Omental fat pad (tissue), 4 donors: ENCODE data around the gene APLNR. TPM values are rescaled to one million over a fixed set of nuclear protein-coding genes. Genes with fewer than 3 reads are reported as not detected.
"Not testable (repeated sequence)": the region's sequence is repeated elsewhere in the genome, so short reads cannot be mapped to it uniquely, and the experiment has no call there.

ENCODE experiments used
- ATAC-seq: fragments of 150-250 bp; one replicate; pipeline ENCODE4 v1.9.1; 2016; ENCODE audit warnings: mild to moderate bottlenecking, moderate library complexity; ENCODE audit not compliant: low FRiP score
- DNase-seq: peaks from one replicate; pipeline ENCODE4 v3.0.0-alpha.2; 2019; ENCODE audit warnings: low spot score
- total RNA-seq, 4 donors: library from RNA; depleted of rRNA; stranded (reverse); fragments of >200 nt; gene quantifications; one replicate each; pipeline ENCODE4 v1.1.0, GENCODE V29; 2016
- TF ChIP-seq, protein P1 (sequence below), 3 donors: fragments of 450-650 bp; IDR thresholded peaks; one replicate each; pipeline ENCODE4 v1.5.1; 2016 to 2017; ENCODE audit warnings: antibody characterized with exemption in 3 of 3, mild to moderate bottlenecking in 3 of 3, moderate library complexity in 2 of 3

APLNR gene
- total RNA-seq = 10 to 100 TPM in 1 of 4 donors, 1 to 10 TPM in 3; 1.3 to 11.2 (median 1.7) TPM

DNA sequence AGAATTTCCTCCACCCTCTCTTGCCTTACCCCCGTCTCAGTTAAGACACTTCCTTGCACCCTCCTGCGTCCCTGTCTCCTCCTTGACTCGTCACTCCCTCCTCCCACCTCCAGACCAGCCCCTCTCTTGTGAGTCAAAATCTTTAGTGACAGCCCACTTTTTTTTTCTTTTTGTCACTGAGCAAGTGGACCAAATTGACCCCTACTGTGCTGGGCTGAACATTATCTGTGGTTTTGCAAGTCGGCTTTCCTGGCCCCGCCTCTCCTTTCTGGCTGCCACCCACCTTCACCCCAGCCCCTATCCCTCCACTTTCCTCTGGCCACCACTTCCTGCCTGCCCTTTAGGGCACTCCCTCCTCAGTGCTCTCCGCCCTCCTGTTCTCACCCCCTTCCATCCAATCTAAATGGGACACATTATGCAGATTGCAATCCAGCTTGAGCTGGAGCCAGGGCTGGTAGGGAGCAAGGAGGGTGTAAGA, at the start of gene APLNR:
APLNR (minus strand) TSS at position 47 of the 478 bp plus-strand sequence. CDS start 246 bp downstream, outside the sequence.
- DNase-seq (no peak), ATAC-seq (no peak)
- TF ChIP-seq, protein P1, sequence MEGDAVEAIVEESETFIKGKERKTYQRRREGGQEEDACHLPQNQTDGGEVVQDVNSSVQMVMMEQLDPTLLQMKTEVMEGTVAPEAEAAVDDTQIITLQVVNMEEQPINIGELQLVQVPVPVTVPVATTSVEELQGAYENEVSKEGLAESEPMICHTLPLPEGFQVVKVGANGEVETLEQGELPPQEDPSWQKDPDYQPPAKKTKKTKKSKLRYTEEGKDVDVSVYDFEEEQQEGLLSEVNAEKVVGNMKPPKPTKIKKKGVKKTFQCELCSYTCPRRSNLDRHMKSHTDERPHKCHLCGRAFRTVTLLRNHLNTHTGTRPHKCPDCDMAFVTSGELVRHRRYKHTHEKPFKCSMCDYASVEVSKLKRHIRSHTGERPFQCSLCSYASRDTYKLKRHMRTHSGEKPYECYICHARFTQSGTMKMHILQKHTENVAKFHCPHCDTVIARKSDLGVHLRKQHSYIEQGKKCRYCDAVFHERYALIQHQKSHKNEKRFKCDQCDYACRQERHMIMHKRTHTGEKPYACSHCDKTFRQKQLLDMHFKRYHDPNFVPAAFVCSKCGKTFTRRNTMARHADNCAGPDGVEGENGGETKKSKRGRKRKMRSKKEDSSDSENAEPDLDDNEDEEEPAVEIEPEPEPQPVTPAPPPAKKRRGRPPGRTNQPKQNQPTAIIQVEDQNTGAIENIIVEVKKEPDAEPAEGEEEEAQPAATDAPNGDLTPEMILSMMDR (IDR thresholded peaks at IDR 0.05) = no peak

DNA sequence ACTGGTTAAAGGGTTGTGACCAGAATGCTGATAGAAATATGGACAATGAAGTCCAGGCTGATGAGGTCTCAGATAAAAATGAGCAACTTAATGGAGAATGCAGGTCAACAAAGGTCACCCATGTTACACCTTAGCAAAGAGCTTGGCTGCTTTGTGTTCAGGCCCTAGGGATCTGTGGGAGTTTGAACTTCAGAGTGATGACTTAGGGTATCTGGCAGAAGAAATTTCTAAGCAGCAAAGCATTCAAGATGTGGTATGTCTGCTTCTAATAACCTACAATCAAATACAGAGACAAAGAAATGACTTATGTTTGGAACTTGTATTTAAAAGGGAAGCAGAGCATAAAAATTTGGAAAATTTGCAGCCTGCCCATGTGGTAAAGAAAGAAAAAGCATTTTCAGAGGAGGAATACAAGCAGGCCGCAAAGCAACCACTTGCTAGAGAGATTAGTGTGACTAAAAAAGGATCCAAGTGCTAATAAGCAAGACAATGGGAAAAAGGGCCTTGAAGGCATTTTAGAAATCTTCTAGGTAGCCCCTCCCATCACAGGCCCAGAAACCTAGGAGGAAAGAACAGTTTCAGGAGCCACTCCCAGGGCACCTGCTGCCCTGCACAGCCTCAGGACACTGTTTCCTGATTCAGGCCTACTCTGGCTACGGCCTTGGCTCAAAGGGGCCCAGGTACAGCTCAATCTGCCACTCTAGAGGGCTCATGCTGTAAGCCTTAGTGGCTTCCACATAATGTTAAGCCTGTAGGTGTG, 46.4 kb upstream of the APLNR start:
- ATAC-seq (no peak), DNase-seq (no peak)
- TF ChIP-seq, protein P1 (IDR thresholded peaks at IDR 0.05) = no peak

DNA sequence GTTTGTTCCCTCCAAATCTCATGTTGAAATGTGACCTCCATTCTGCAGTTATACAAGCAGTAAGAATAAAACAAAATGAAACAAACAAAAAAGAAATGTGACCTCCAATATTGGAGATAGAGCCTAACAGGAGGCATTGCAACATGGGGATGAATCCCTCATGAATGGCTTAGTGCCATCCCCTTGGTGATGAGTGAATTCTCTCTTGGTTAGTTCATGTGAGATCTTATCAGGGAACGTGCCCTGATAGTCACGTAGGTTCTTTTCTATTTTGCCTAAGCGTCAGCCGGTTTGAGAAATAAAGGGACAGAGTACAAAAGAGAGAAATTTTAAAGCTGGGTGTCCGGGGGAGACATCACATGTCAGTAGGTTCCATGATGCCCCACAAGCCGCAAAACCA, 44.5 kb upstream of the APLNR start:
- not testable (repeated sequence) for DNase-seq, ATAC-seq

DNA sequence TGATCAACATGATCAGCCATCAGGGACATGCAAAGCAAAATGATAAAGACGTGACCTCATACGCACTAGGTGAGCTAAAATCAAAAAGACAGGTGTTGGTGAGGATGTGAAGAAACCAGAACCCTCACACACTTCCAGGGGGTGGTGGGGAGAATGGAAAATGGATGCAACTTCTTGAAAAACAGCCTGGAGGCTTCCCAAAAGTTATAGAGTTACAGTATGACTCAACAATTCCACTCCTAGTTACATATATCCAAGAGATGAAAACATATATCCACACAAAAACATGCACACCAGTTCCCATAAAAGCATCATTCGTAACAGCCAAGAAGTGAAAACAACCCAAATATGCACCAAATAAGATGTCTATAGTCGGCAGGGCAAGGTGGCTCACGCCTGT, 42.1 kb upstream of the APLNR start:
- ATAC-seq (no peak), DNase-seq (no peak)
- TF ChIP-seq, protein P1 (IDR thresholded peaks at IDR 0.05) = no peak

DNA sequence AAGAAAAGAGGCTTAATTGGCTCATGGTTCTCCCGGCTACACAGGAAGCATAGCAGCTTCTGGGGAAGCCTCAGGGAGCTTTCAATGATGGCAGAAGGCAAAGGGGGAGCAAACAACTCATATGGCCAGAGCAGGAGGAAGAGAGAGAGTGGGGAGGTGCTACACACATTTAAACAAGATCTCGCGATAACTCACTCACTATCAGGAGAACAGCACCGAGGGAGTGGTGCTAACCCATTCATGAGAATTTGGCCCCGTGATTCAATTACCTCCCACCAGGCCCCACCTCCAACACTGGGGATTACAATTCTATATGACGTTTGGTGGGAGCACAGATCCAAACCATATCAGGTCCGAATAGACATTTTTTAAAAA, 41.7 kb upstream of the APLNR start:
- TF ChIP-seq, protein P1 (IDR thresholded peaks at IDR 0.05) = no peak
- DNase-seq (no peak), ATAC-seq (no peak)

DNA sequence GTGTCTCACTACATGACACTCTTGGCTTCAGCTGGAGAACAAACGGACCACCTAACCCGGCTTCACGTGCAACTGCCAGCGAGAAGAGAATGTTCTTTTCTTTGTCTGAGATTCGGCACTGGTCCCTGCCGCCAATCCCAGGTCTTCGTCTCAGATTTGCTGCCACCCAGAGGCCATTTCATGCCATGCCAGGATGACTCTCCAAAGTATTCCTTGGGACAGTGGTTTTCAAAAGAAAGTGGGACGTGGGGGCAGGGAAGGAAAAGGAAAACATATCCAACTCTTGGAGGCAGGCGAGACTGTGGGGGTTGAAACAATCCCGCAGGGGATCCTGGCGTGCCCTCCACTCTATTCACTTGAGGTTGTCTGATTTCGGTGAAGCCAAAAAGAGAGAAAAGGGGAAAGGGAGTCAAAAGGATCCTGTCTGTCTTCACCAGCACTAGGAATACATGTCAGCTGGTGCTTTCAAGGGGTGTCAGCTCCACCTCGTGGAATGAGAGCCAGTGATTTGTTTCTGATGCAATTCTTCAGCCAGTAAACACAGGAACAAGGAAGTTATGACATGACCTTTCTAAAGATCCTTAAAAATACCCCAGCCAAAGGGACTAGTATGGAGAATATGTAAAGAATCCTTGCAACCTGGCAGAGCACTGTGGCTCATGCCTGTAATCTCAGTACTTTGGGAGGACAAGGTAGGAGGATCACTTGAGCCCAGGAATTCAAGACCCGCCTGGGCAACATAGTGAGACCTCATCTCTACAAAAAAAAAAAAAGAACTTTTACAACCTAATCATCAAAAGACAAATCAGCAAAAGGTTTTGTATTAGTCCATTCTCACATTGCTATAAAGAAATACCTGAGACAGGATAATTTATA, 41.0 kb upstream of the APLNR start:
- TF ChIP-seq, protein P1 (IDR thresholded peaks at IDR 0.05) = peak in 1 of 3 donors; percentile 38
- DNase-seq (peak; percentile 32), ATAC-seq (peak; percentile 66)

DNA sequence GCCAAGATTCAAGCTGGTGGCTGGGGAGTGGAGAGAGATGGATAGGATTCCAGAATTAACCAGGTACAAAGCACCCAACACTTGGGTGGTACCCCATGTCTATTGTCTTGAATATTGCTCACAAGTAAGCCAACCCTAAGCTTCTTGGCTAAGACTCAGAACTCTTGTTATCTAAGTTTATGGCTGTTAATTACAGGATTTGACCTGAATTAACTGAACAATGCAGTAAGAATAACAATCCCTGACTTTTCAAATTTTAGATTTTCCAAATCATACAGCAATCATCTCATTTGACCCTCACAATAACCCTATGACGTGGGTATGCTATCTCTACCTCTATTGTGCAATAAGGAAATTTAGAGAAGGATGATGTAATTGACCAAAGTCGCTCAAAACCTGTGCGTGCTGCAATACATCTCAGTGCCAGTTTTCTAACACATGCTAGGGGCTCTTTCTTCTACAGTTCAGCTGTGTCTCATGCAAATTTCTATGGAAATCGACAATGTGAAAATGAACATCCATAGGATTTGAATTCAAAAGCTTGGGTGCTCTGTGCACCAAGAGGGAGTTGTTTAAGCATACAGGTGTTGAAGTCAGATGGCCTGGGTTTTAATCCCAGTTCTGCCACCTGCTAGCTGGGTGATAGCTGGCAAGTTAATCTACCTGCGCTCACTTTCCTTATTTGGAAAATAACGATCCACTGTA, 40.1 kb upstream of the APLNR start:
- ATAC-seq (peak; percentile 42), DNase-seq (no peak)
- TF ChIP-seq, protein P1 (IDR thresholded peaks at IDR 0.05) = no peak
